Ectodermal cell (in vitro differentiated cells): Measurements from ENCODE around the gene SLC31A2.
"Not testable (repeated sequence)": the region's sequence is repeated elsewhere in the genome, so short reads cannot be mapped to it uniquely, and the experiment has no call there.

Source experiments
- H3K27ac ChIP-seq: 2 replicates; pipeline ENCODE4 v1.7.0; 2013; ENCODE audit warnings: mild to moderate bottlenecking, low read depth, low read length; ENCODE audit not compliant: insufficient read depth, poor library complexity, severe bottlenecking
- H3K27me3 ChIP-seq: 2 replicates; pipeline ENCODE4 v1.7.0; 2013; ENCODE audit warnings: mild to moderate bottlenecking, low read length; ENCODE audit not compliant: insufficient read depth, control insufficient read depth, poor library complexity, severe bottlenecking
- H3K36me3 ChIP-seq: one replicate; pipeline ENCODE4 v1.7.0; 2013; ENCODE audit warnings: low read length; ENCODE audit not compliant: control insufficient read depth, insufficient read depth
- H3K4me1 ChIP-seq: one replicate; pipeline ENCODE4 v1.7.0; 2013; ENCODE audit warnings: low read length; ENCODE audit not compliant: control insufficient read depth, insufficient read depth
- H3K4me3 ChIP-seq: 2 replicates; pipeline ENCODE4 v1.7.0; 2013; ENCODE audit warnings: low read depth, low read length, control low read depth; ENCODE audit not compliant: insufficient read depth
- H3K9me3 ChIP-seq: 2 replicates; pipeline ENCODE4 v1.7.0; 2013; ENCODE audit warnings: mild to moderate bottlenecking, low read length, moderate library complexity; ENCODE audit not compliant: control insufficient read depth
- WGBS, 2 experiments: methylation state at CpG; one replicate each; pipeline ENCODE4 v1.1.7; 2013; ENCODE audit warnings: missing lambda C conversion rate in 2 of 2; 5-methylcytosine and 5-hydroxymethylcytosine counted together

Gene SLC31A2

GRCh38 chr9:113137196-113138168 is 13.3 kb upstream of the SLC31A2 start:
- Histone ChIP-seq H3K4me3 (no peak overlapping the region), H3K27ac (no peak overlapping the region), H3K36me3 (no peaks in the 10 kb centered on the region), H3K9me3 (no peaks in the 10 kb centered on the region), H3K27me3 (no peaks in the 10 kb centered on the region), H3K4me1 (no peaks in the 10 kb centered on the region)
- WGBS, 2 experiments = 83 to 84% methylated on average over 9 of the region's 9 CpGs

DNA sequence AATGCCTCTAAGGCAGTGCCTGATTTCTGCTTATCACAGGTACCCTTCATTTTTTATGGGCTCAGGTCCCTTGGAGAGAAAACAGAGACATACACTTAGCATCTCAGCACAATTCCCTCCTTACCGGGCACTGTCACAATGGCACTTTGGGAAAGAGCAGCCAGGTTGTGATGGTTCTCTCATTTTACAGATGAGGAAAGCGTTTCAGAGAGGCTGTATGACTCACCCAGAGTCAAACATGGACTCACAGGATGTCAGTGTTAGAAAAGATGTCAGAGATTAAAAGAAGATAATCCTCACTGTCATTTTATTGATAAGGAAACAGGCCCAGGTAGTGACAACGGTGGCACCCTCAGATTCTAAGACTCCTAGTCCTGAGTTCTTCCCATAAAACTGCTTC is 12.0 kb upstream of the SLC31A2 start:
- Histone ChIP-seq H3K36me3 (no peaks in the 10 kb centered on the region), H3K27ac (no peak overlapping the region), H3K9me3 (no peaks in the 10 kb centered on the region), H3K27me3 (no peaks in the 10 kb centered on the region), H3K4me3 (no peak overlapping the region), H3K4me1 (no peaks in the 10 kb centered on the region)
- WGBS, 2 experiments = 79 to 84% methylated on average over 3 of the region's 3 CpGs

DNA sequence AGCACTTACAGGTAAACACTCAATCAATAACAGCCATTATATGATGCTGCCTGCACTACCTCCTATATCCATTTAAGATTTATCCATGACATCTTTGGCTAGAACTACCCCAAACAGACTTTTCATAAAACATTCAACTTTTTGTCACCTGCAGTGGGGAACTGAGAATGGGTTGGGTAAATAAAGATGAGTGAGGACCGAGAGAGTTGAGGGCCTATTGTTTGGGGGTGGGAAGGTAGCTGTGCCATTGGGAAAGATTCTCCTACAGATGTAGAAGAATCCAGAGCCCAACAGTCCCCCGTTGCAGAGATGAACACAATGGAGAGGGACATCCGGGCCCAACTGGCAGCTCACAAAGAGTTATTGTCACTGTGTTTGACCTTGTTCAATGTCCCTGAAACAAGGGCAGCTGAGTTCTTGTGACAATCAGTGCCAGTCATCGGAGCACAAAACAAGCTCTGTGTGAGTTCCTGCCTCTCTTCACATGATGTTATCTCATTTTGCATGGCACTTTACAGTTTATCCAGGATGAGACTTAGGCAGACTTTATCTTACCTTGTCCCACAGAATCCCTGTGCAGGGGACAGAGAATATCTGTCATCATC is 11.5 kb upstream of the SLC31A2 start:
- H3K4me1 ChIP-seq = no peaks in the 10 kb centered on the region
- 78 to 79% methylated on average over 4 of the region's 4 CpGs for WGBS, 2 experiments
- no peaks in the 10 kb centered on the region for H3K27me3 ChIP-seq

DNA sequence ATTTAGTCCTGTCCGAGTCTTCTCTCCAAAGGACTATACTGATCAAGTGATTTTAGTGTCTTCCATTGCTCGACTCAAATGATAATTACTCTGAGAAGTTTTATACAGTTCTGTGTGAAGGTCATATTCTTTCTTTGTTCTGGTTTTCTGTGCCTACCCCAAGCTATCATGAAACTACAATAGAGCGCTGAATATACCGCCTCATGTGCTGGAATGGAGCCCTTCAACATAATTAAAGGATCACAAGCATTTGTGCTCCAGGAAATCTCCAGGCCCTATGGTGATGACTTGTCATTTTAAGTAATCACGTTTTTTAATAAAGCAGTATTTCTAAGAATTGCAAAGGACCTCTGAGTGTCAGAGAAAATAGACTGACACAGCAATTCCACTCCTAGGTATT is 10.9 kb upstream of the SLC31A2 start:
- WGBS, 2 experiments = 92 to 94% methylated on average over 5 of the region's 5 CpGs

More for the DNA sequence above, 11.5 kb upstream of the SLC31A2 start:
- Histone ChIP-seq H3K4me3 (no peak overlapping the region), H3K9me3 (no peaks in the 10 kb centered on the region), H3K27ac (no peak overlapping the region), H3K36me3 (no peaks in the 10 kb centered on the region)

GRCh38 chr9:113140896-113141295 is 9.9 kb upstream of the SLC31A2 start:
- not testable (repeated sequence) for H3K4me1 ChIP-seq, H3K4me3 ChIP-seq, H3K27ac ChIP-seq, H3K36me3 ChIP-seq, H3K9me3 ChIP-seq, H3K27me3 ChIP-seq
- 80 to 84% methylated on average over 9 of the region's 9 CpGs for WGBS, 2 experiments

More for the DNA sequence above, 10.9 kb upstream of the SLC31A2 start:
- H3K4me1 ChIP-seq = no peaks in the 10 kb centered on the region
- no peaks in the 10 kb centered on the region for H3K9me3 ChIP-seq
- H3K4me3 ChIP-seq = no peak overlapping the region
- H3K27me3 ChIP-seq = no peaks in the 10 kb centered on the region
- no peaks in the 10 kb centered on the region for H3K36me3 ChIP-seq
- H3K27ac ChIP-seq = no peak overlapping the region

DNA sequence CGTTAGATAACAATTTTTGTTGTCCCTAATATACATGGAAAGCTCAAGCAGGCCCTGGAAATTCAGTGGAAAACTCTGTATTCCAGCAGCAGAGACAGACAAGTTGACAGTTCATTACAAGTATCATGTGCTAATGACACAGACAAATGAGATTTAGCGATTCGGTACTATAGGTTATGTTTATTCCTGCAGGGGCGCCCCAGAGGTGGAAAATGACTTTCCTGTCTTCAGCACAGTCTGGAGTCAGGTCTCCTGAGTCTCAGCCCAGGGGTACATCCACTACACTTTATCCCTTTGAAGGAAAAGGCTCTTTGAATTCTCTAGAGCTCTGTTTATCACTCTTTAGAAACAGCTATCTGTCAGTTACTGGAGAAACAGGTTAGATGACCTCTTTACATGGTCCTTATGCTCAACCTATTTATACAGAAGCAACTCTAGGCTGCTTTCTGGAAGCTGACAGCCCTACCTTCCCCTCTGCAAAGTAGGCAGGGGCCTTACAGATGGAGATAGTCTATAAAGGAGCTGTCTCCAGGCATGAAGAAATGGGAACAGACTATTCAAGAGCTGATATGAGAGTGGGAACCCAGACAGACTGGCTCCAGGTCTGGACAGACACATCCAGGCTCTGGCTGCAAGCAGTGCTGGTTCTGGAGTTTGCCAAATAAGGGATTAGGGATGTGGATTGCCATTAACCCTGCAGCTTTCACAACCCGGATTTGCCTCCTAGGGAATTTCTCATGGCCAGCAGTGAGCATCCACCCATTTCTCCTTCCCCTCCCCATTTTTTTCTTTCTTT is 7.2 kb upstream of the SLC31A2 start:
- Histone ChIP-seq H3K36me3 (no peaks in the 10 kb centered on the region), H3K4me3 (no peak overlapping the region), H3K9me3 (no peaks in the 10 kb centered on the region), H3K4me1 (no peaks in the 10 kb centered on the region), H3K27me3 (no peaks in the 10 kb centered on the region), H3K27ac (no peak overlapping the region)
- 86 to 91% methylated on average over 5 of the region's 5 CpGs for WGBS, 2 experiments

DNA sequence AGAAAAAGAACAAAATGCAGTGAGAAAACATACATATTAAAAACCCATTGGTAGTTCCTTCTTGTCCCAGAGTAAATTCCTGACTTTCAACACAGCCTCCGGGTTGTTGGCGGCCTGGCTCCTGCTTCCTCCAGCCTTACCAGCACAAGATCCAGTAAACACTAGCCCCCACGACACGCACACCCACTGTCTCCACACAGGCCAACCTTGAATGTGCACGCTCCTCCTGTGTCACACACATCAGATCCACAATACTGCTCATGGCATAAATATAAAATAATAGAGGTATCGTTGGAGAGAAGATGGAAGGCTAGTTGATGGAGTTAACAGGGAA is 2.5 kb upstream of the SLC31A2 start:
- 87 to 96% methylated on average over 5 to 6 of the region's 6 CpGs for WGBS, 2 experiments
- H3K27me3 ChIP-seq = peaks cover 18% of the 10 kb centered on the region
- H3K36me3 ChIP-seq = no peaks in the 10 kb centered on the region

DNA sequence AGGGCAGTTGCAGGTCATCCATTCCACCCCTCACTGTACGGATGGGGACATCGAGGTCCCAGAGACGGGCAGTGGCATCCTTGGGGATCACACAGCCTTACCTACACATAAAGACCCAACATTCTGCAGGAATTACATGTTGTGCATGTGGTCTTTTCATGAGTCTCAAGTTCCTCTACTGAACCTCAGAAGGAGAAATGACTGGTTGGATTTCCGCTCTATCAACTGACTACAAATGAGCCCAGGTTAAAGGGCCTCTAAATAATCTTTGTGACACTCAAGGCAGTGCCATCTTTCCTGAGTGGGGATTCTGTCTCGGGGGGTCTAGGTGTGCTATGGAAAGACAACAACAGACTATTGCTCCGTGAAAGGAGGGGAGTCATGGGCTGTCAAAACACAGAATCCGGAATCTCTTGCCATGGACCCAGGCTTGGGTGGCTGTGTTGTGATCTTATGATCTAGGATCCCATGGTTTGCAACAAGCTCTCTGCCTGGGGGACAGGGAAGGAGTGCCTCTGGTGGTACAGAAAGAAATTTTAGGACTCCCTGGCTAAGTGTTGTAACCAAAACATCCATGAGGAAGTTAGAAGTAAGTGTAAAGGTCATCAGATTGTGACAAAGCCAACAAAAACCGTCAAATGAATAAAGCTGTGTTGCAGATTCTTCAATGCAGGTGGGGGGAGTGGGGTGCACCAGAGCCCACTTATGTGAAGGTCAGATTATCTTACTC is 1.9 kb upstream of the SLC31A2 start:
- Histone ChIP-seq H3K27me3 (peaks cover 18% of the 10 kb centered on the region), H3K27ac (no peak overlapping the region), H3K4me3 (no peak overlapping the region), H3K4me1 (no peaks in the 10 kb centered on the region), H3K36me3 (no peaks in the 10 kb centered on the region), H3K9me3 (no peaks in the 10 kb centered on the region)
- WGBS, 2 experiments = 93% methylated on average over 8 of the region's 8 CpGs

More for the DNA sequence above, 2.5 kb upstream of the SLC31A2 start:
- H3K4me3 ChIP-seq = no peak overlapping the region
- H3K9me3 ChIP-seq = no peaks in the 10 kb centered on the region
- H3K4me1 ChIP-seq = no peaks in the 10 kb centered on the region
- H3K27ac ChIP-seq = no peak overlapping the region

DNA sequence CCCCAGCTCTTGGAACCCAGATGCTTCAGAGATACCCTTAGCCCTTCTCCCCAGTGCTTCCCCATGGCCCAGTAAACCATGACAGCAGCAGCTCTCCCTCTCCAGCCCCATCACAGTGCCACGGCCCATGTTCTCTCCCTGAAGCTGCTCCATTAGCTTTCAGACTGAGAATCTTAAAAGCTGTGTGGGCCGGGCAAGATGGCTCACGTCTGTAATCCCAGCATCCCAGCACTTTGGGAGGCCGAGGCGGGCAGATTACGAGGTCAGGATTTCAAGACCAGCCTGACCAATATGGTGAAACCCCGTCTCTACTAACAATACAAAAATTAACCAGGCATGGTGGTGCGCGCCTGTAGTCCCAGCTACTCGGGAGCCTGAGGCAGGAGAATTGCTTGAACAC is 1.2 kb upstream of the SLC31A2 start:
- not testable (repeated sequence) for H3K4me1 ChIP-seq, H3K4me3 ChIP-seq, H3K27ac ChIP-seq, H3K36me3 ChIP-seq, H3K9me3 ChIP-seq
- 91% methylated on average over 10 of the region's 10 CpGs for WGBS, 2 experiments
- peaks cover 18% of the 10 kb centered on the region for H3K27me3 ChIP-seq
